ENCODE measurements around the gene PAXX. TPM values are rescaled to one million over a fixed set of nuclear protein-coding genes. Genes with fewer than 3 reads are reported as not detected.

PAXX gene
- total RNA-seq, 1 donor from 2014 or later: 45.1 TPM

DNA sequence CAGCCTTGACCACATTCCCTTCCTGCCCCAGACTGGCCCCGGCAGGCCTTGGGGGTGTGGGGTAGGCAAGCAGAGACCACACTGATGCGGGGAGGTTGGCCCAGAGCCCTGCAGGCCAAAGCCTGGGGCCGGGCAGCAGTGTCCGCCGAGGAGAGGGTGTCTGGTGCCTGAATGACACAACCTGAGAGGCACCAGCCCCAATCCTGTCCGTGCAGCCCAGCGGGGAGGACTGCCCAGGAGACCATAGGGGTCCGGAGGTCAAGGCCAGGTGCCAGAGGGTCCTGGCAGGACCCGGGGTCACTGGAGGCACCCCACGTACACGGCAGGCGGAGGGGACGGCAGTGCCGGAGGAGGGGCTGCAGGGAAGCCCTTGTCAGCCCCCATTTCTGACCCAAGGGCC, 20.5 kb upstream of the PAXX start:
- ATAC-seq (no peak), DNase-seq (no peak)
- Histone ChIP-seq H3K4me1 (peaks cover 30% of the 10 kb centered on the region), H3K27ac (no peak overlapping the region), H3K4me3 (no peak overlapping the region), H3K9me3 (no peaks in the 10 kb centered on the region), H3K27me3 (ENCODE audit: low read depth) (no peaks in the 10 kb centered on the region), H3K36me3 (no peaks in the 10 kb centered on the region)
- intact Hi-C loops (cut with DNase I): no loop called here
- TF ChIP-seq, protein P1, sequence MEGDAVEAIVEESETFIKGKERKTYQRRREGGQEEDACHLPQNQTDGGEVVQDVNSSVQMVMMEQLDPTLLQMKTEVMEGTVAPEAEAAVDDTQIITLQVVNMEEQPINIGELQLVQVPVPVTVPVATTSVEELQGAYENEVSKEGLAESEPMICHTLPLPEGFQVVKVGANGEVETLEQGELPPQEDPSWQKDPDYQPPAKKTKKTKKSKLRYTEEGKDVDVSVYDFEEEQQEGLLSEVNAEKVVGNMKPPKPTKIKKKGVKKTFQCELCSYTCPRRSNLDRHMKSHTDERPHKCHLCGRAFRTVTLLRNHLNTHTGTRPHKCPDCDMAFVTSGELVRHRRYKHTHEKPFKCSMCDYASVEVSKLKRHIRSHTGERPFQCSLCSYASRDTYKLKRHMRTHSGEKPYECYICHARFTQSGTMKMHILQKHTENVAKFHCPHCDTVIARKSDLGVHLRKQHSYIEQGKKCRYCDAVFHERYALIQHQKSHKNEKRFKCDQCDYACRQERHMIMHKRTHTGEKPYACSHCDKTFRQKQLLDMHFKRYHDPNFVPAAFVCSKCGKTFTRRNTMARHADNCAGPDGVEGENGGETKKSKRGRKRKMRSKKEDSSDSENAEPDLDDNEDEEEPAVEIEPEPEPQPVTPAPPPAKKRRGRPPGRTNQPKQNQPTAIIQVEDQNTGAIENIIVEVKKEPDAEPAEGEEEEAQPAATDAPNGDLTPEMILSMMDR (IDR thresholded peaks at IDR 0.05): no peak

DNA sequence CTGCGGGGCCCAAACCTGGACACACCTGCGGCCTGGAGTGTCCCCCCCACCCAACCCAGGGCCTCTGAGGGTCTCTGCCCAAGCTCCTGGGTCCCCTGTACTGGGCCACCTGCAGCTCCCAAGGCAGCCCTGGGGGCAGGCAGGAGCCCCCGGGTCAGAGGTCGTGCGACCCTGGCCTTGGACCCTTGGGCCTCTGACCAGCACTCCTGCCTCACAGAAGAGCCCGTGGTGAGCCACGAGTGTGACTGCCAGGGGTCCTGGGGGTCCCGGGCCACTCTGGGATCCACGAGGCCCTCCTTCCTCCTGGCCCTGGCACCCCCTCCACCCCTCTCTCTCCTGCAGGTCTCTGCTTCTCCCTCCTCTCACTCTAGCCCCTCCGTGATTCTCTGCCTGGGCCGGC, 19.9 kb upstream of the PAXX start:
- TF ChIP-seq, protein P1 (IDR thresholded peaks at IDR 0.05): no peak
- intact Hi-C loops (cut with DNase I): no loop called here
- Histone ChIP-seq H3K36me3 (no peaks in the 10 kb centered on the region), H3K27ac (no peak overlapping the region), H3K4me1 (peaks cover 36% of the 10 kb centered on the region), H3K27me3 (ENCODE audit: low read depth) (no peaks in the 10 kb centered on the region), H3K9me3 (no peaks in the 10 kb centered on the region), H3K4me3 (no peak overlapping the region)
- DNase-seq (no peak), ATAC-seq (no peak)

DNA sequence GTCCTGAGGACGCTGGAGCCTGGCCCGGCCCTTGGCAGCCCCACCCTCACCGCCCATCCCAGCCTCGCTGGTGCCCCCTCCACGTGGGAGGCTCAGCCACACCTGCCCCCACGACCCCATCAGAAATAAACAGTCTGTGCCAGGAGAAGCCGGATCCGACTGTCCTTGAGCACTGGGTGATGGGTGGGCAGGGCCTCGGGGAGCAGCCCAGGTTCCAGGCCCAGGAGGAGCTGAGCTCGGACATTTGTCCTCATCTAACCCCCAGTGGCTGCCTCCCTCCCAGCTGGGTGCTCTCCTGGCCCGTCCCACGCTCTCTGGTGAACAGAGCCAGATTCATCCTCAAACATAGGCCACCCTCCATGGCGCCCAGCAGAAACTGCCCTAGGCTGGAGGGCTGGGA, 19.5 kb upstream of the PAXX start:
- Histone ChIP-seq H3K4me1 (peaks cover 40% of the 10 kb centered on the region), H3K36me3 (no peaks in the 10 kb centered on the region), H3K27ac (no peak overlapping the region), H3K27me3 (ENCODE audit: low read depth) (no peaks in the 10 kb centered on the region), H3K9me3 (no peaks in the 10 kb centered on the region), H3K4me3 (no peak overlapping the region)
- ATAC-seq: no peak
- TF ChIP-seq, protein P1 (IDR thresholded peaks at IDR 0.05): no peak
- no peak for DNase-seq
- intact Hi-C loops (cut with DNase I): no loop called here

DNA sequence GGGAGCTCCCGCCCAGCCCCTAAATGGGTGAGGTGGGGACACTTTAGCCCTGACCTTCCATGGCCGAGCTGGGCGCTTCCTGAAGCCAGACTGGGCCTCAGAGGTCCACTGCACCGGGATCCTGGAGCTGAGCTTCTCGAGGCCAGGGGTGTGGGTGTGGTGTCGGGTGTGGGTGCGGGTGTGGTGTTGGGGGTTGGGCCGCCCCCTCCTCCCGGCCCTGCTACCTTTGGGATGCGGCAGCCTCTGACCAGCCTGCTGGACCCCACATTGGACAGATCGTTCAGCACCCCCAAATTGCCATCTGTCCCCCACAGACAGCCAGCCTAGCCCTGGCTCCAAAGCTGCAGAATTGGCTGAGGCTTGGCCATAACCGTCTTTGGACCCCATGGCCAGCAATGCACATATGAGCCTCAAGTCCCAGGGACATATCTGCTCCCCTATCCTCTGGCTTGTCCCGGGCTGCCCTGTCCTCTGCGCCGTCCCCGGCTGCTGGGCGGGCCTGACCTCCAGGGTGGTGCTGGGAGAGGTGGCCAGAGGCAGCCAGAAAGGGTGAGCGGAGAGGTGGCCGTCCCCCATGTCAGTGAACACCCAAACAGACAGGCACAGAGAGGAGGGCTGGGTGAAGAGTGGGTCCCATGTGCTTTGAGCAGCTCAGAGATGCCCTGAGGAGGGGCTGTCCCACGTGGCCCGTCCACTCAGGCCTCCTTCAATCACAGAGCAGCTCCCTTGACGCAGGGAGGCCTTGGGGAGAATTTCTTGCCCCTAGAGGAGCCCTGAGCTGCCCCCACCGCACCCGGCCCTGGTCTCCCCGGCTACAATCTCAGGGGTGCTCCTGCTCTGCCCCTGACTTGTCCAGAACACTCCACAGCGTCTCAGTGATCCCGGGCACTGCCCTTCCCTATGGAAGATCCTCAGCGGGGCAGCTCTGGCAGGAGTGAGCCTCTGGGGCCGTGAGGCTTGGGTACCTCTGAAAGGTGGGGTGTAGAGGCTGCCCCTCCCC, 18.3 kb upstream of the PAXX start:
- TF ChIP-seq, protein P1 (IDR thresholded peaks at IDR 0.05): no peak
- ATAC-seq (no peak), DNase-seq (no peak)
- no peak overlapping the region for H3K4me3 ChIP-seq
- H3K9me3 ChIP-seq: no peaks in the 10 kb centered on the region
- intact Hi-C loops (cut with DNase I): no loop called here
- H3K4me1 ChIP-seq: peaks cover 43% of the 10 kb centered on the region
- H3K36me3 ChIP-seq: no peaks in the 10 kb centered on the region
- no peaks in the 10 kb centered on the region for H3K27me3 ChIP-seq (ENCODE audit: low read depth)
- peak overlapping the region; percentile 31 for H3K27ac ChIP-seq

DNA sequence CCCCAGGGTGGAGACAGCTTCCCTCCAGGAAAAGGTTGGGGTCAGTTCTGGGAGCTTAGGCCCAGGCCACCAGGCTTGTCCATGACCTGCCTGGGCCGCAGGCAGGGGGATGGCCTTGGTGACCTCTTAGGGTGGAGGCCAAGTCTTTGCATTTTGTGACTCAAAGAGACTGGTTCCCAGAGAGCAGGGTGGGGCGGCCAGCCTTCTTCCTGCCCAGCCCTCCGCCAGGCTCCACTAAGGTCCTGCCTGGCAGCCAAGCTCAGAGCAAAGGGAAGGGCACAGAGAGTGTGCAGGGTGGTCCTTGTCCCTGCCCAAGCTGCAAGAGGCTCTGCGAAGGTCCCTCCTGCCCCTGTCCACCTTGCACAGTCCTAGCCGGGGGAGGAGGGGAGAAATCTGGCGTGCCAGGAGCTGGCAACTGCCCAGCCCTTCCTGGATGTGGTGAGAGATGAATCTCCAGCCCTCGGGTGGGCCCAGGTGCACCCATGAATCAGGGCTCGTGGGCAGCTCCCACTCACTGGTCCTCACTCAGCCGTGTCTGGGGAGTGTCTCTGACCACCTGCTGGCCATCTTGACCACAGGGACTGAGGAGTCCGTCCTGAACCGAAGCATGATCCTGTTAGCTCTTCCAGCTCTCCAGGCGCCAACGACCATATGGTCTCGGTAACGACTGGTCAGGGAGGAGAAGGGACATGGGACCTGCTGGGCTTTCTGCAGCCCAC, 17.2 kb upstream of the PAXX start:
- Histone ChIP-seq H3K27ac (peak overlapping the region; percentile 66), H3K9me3 (no peaks in the 10 kb centered on the region), H3K27me3 (ENCODE audit: low read depth) (no peaks in the 10 kb centered on the region), H3K4me3 (peak overlapping the region; percentile 28), H3K36me3 (no peaks in the 10 kb centered on the region), H3K4me1 (peaks cover 43% of the 10 kb centered on the region)
- DNase-seq (no peak), ATAC-seq (no peak)
- TF ChIP-seq, protein P1 (IDR thresholded peaks at IDR 0.05): no peak
- intact Hi-C loops (cut with DNase I): no loop called here

All from lower lobe of right lung (tissue), 2 donors.